Sigmoid colon (tissue), 7 donors: Measurements from ENCODE around the gene TEX261. TPM values are rescaled to one million over a fixed set of nuclear protein-coding genes. Genes with fewer than 3 reads are reported as not detected.

Source experiments
- DNase-seq: peaks from one replicate; pipeline ENCODE4 v3.0.0-alpha.2; 2019
- H3K27ac ChIP-seq, 4 donors: fragments of 200-600 bp; sonication (generic); one replicate each; pipeline ENCODE4 v1.5.1; 2016 to 2019; ENCODE audit warnings: mild to moderate bottlenecking in 1 of 4
- H3K27me3 ChIP-seq, 3 donors: fragments of 200-600 bp; sonication (generic); one replicate each; pipeline ENCODE4 v1.5.1; 2019; ENCODE audit warnings: mild to moderate bottlenecking in 1 of 3
- H3K36me3 ChIP-seq, 4 donors: fragments of 200-600 bp; sonication (generic); one replicate each; pipeline ENCODE4 v1.5.1; 2016 to 2019
- H3K4me1 ChIP-seq, 4 donors: fragments of 200-600 bp; sonication (generic); one replicate each; pipeline ENCODE4 v1.5.1; 2017 to 2019
- H3K4me3 ChIP-seq, 4 donors: fragments of 200-600 bp; sonication (generic); one replicate each; pipeline ENCODE4 v1.5.1; 2017 to 2019; ENCODE audit warnings: mild to moderate bottlenecking in 2 of 4, moderate library complexity in 1 of 4
- H3K9me3 ChIP-seq, 4 donors: fragments of 200-600 bp in 3 of 4; sonication (generic) in 3 of 4; one replicate each; pipeline versions ENCODE4 v1.5.1 to v1.6.1; 2013 to 2019
- EP300 ChIP-seq, 4 donors: sonication (generic); formaldehyde crosslinking; IDR thresholded peaks; one replicate each; pipeline ENCODE4 v1.6.1; 2017; ENCODE audit warnings: antibody characterized with exemption in 4 of 4
- POLR2A ChIP-seq, 2 donors: fragments of 450-650 bp; IDR thresholded peaks; one replicate each; pipeline ENCODE4 v1.6.1; 2016; ENCODE audit warnings: antibody characterized with exemption in 2 of 2, mild to moderate bottlenecking in 2 of 2, moderate library complexity in 2 of 2
- POLR2AphosphoS5 ChIP-seq, 4 donors: sonication (generic); formaldehyde crosslinking; IDR thresholded peaks; one replicate each; pipeline ENCODE4 v1.6.1; 2017; ENCODE audit warnings: antibody characterized with exemption in 4 of 4
- WGBS, 2 donors: extraction: QIAGEN DNeasy Blood & Tissue Kit; methylation state at CpG; one replicate each; pipeline ENCODE4 v1.1.7; 2013; 5-methylcytosine and 5-hydroxymethylcytosine counted together
- intact Hi-C: fragments of 100-400 bp; cut with DNase I; formaldehyde crosslinking; loops from one replicate; pipeline ENCODE4 v1.15.1; 2023
- polyA plus RNA-seq, 3 donors: library from polyadenylated mRNA; stranded (reverse); fragments of 200-250 nt; gene quantifications; one replicate each; pipeline ENCODE4 v1.2.3, GENCODE V29; 2013
- total RNA-seq, 4 donors: library from RNA; depleted of rRNA; stranded (reverse); fragments of >200 nt; gene quantifications; one replicate each; pipeline ENCODE4 v1.1.0, GENCODE V29; 2016
- TF ChIP-seq, protein P1 (sequence below), 4 experiments: fragments of 450-650 bp in 3 of 4; fragments of 200-600 bp in 1 of 4; IDR thresholded peaks; one replicate each; pipeline ENCODE4 v1.5.1; 2016 to 2019; ENCODE audit warnings: antibody characterized with exemption in 4 of 4, mild to moderate bottlenecking in 3 of 4, moderate library complexity in 2 of 4
- donor health status: healthy with polysubstance abuse.
- donor health status: Bipolar disorder and iron deficiency.
- donor health status: healthy.

Gene TEX261
- total and polyA plus RNA-seq, 7 donors, result 12.0 to 47.6 (median 21.3) TPM

DNA sequence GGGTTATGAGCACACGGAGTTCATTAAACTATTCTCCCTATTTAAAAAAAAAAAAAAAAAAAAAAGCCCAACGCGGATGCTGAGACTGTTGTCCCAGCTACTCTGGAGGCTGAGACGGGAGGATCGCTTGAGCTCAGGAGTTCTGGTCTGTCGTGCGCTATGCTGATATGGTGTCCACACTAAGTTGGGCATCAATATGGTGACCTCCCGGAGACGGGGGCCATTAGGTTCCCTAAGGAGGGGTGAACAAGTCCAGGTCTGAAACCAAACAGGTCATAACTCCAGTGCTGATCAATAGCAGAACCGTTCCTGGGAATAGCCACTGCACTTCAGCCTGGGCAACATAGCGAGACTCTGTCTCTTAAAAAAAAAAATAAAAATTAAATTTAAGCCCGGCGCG lies 29.2 kb downstream of the TEX261 start:
- Histone ChIP-seq H3K4me1 (peaks cover 0 to 11% (median 8%) of the 10 kb centered on the region in 4 donors), H3K27ac (no peak overlapping the region), H3K36me3 (no peaks in the 10 kb centered on the region), H3K9me3 (no peaks in the 10 kb centered on the region), H3K4me3 (peak overlapping the region in 3 of 4 donors; percentile 42 to 53 (median 52)), H3K27me3 (peaks cover 0 to 45% (median 15%) of the 10 kb centered on the region in 3 donors)
- TF ChIP-seq, protein P1, sequence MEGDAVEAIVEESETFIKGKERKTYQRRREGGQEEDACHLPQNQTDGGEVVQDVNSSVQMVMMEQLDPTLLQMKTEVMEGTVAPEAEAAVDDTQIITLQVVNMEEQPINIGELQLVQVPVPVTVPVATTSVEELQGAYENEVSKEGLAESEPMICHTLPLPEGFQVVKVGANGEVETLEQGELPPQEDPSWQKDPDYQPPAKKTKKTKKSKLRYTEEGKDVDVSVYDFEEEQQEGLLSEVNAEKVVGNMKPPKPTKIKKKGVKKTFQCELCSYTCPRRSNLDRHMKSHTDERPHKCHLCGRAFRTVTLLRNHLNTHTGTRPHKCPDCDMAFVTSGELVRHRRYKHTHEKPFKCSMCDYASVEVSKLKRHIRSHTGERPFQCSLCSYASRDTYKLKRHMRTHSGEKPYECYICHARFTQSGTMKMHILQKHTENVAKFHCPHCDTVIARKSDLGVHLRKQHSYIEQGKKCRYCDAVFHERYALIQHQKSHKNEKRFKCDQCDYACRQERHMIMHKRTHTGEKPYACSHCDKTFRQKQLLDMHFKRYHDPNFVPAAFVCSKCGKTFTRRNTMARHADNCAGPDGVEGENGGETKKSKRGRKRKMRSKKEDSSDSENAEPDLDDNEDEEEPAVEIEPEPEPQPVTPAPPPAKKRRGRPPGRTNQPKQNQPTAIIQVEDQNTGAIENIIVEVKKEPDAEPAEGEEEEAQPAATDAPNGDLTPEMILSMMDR (IDR thresholded peaks at IDR 0.05), result no peak
- no peak for TF ChIP-seq POLR2A (IDR thresholded peaks at IDR 0.05)
- TF ChIP-seq EP300 (IDR thresholded peaks at IDR 0.05), result no peak
- no peak for TF ChIP-seq POLR2AphosphoS5 (IDR thresholded peaks at IDR 0.05)
- intact Hi-C loops, result loop anchor here (2.0 to 5.0 kb wide), 2 partner anchors 13 to 37 kb away; partner anchors contain the start of gene ANKRD53
- 70 to 73% methylated on average over 14 of the region's 14 CpGs for WGBS, 2 donors
- DNase-seq, result no peak

DNA sequence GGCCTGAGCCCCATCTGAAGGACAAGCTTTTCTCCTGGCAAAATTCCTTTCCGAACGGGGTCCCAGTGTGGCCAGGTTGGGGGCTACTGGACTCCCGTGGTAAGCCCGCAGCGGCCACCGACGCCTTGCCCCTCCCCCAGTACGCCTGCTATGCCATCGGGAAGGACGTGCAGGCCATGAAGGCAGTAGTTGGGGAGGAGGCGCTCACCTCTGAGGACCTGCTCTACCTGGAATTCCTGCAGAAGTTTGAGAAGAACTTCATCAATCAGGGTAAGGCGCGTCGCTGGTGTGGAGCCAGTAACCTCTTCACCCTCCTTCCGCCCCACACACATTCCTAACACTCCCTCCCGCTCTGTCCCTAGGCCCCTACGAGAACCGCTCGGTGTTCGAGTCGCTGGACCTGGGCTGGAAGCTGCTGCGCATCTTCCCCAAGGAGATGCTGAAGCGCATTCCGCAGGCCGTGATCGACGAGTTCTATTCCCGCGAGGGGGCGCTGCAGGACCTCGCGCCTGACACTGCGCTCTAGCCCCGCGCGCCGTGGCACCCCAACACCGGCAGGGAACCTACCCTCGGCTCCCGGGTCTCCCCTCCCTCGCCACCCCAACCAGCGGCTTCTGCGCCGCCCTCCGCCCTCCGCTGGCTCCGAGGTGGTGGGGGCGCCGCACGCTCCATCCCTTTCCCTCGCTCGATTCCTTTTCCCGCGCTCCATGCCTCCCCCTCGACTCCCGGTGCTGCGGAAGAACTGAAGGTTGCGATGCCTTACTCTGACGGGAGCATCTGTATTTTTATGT lies 29.9 kb downstream of the TEX261 start:
- 6 to 7% methylated on average over 59 of the region's 59 CpGs for WGBS, 2 donors
- Histone ChIP-seq H3K27ac (no peak overlapping the region), H3K4me1 (peaks cover 0 to 11% (median 8%) of the 10 kb centered on the region in 4 donors), H3K27me3 (peaks cover 0 to 53% (median 15%) of the 10 kb centered on the region in 3 donors), H3K36me3 (no peaks in the 10 kb centered on the region), H3K4me3 (peak overlapping the region; percentile 28 to 53 (median 47)), H3K9me3 (no peaks in the 10 kb centered on the region)
- DNase-seq, result peak; percentile 88
- TF ChIP-seq, protein P1 (IDR thresholded peaks at IDR 0.05), result peak; percentile 68 to 88 (median 78)
- no peak for TF ChIP-seq EP300 (IDR thresholded peaks at IDR 0.05)
- no peak for TF ChIP-seq POLR2AphosphoS5 (IDR thresholded peaks at IDR 0.05)
- intact Hi-C loops, result loop anchor here (2.0 to 5.0 kb wide), 2 partner anchors 14 to 38 kb away; partner anchors contain the start of gene ANKRD53

DNA sequence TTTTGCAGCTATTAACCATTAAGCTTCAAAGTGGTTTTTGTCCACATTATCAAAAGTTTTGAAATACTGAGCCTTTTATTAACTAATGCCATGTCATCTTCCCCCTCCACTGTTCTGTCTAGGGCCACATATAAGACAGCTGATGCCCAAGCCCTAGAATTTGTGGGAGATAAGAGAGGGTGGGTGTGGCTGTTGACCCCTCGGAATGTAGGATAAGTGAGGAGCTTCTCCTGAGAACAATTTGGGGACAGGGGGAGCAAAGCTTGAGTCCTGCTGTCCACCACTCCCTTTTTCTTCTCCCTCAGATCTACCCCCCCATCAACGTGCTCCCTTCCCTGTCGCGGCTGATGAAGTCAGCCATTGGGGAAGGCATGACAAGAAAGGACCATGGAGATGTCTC lies 30.5 kb downstream of the TEX261 start:
- H3K4me1 ChIP-seq, result peaks cover 0 to 11% (median 8%) of the 10 kb centered on the region in 4 donors
- intact Hi-C loops, result loop anchor here (2.0 kb wide), 1 partner anchor 15 kb away; the partner anchor contains the start of gene ANKRD53
- no peak overlapping the region for H3K27ac ChIP-seq
- peaks cover 0 to 59% (median 19%) of the 10 kb centered on the region in 3 donors for H3K27me3 ChIP-seq
- no peak for DNase-seq
- H3K4me3 ChIP-seq, result no peak overlapping the region
- 66 to 67% methylated on average over 4 of the region's 4 CpGs for WGBS, 2 donors
- H3K36me3 ChIP-seq, result no peaks in the 10 kb centered on the region
- TF ChIP-seq EP300 (IDR thresholded peaks at IDR 0.05) (no peak), POLR2A (IDR thresholded peaks at IDR 0.05) (no peak), POLR2AphosphoS5 (IDR thresholded peaks at IDR 0.05) (no peak)
- TF ChIP-seq, protein P1 (IDR thresholded peaks at IDR 0.05), result no peak
- no peaks in the 10 kb centered on the region for H3K9me3 ChIP-seq

DNA sequence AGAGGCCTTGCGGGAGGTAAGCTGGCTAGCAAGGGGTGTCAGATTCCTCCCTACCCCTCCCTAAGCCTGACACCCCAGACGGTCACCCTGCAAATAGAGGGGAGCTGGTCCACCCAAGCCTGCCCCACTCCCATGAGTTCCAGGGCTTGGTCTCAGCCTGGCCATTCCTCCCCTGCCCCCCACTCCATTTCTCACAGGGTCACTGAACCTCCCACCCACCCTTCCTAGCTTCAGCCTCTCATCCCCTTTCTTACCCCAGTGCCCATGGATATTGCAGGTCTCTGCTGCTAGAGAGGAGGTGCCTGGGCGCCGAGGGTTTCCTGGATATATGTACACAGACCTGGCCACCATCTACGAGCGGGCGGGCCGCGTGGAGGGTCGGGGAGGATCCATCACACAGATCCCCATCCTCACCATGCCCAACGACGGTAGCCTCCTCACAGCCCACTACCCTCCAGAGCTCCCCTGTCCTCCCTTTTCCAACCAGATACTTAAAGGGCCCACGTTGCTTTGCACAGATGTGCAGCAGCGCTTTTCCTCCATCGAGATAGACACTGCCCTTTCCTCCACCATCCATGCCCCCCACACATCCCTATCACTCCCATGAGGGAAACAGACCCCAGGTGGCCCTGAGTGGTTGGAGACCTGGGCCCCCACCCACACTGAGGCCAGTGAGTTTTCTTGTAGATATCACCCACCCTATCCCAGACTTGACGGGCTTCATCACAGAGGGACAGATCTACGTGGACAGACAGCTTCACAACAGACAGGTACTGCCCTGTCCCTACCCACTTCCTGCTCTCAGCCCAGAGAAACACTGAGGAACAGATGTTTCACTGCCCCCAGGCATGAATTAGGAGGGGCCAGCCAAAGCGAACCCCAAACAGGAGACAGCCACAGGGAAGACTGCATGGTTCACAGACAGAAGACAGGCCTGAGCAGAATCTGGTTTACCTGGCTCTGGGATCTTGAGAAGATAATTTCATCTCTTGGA lies 31.5 kb downstream of the TEX261 start:
- no peak for TF ChIP-seq POLR2AphosphoS5 (IDR thresholded peaks at IDR 0.05)
- no peak for TF ChIP-seq EP300 (IDR thresholded peaks at IDR 0.05)
- Histone ChIP-seq H3K27me3 (peaks cover 0 to 67% (median 25%) of the 10 kb centered on the region in 3 donors), H3K36me3 (no peaks in the 10 kb centered on the region), H3K9me3 (no peaks in the 10 kb centered on the region), H3K27ac (no peak overlapping the region), H3K4me3 (no peak overlapping the region), H3K4me1 (peaks cover 0 to 11% (median 8%) of the 10 kb centered on the region in 4 donors)
- no peak for DNase-seq
- intact Hi-C loops, result no loop called here
- 69 to 72% methylated on average over 18 of the region's 18 CpGs for WGBS, 2 donors
